Fibroblast of pulmonary artery (primary cell): ENCODE data around the gene LRMDA.

Experiments
- DNase-seq: peaks from one replicate; pipeline ENCODE4 v3.0.0-alpha.2; 2010; ENCODE audit warnings: low read depth
- H3K4me3 ChIP-seq: replicated peaks from 2 replicates; pipeline ENCODE4 v1.5.1; 2011; ENCODE audit warnings: low read depth, mild to moderate bottlenecking, control low read depth, low read length, moderate library complexity
- TF ChIP-seq, protein P1 (sequence below): IDR thresholded peaks from 2 replicates; pipeline ENCODE4 v1.5.1; 2011; ENCODE audit warnings: mild to moderate bottlenecking, control low read depth, low read length, inconsistent platforms; ENCODE audit errors: missing control alignments

The LRMDA gene

DNA sequence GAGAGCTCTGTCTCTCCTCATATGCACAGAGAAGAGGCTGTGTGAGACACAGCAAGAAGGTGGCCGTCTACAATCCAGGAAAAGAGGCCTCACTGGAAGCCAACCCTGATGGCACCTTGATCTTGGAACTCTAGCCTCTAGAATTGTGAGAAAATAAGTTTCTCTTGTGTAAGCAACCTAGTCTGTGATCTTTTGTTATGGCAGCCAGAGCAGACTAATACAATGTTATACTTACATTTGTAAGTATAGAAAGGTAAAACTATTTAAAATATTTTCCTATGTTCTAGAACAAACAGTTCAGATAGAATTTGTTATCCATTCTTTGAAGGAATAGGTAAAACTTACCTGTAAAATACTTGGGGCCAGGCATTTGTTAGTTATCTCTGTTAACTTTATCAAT, 53.3 kb downstream of the LRMDA start:
- no peak overlapping the region for H3K4me3 ChIP-seq
- no peak for DNase-seq
- TF ChIP-seq, protein P1, sequence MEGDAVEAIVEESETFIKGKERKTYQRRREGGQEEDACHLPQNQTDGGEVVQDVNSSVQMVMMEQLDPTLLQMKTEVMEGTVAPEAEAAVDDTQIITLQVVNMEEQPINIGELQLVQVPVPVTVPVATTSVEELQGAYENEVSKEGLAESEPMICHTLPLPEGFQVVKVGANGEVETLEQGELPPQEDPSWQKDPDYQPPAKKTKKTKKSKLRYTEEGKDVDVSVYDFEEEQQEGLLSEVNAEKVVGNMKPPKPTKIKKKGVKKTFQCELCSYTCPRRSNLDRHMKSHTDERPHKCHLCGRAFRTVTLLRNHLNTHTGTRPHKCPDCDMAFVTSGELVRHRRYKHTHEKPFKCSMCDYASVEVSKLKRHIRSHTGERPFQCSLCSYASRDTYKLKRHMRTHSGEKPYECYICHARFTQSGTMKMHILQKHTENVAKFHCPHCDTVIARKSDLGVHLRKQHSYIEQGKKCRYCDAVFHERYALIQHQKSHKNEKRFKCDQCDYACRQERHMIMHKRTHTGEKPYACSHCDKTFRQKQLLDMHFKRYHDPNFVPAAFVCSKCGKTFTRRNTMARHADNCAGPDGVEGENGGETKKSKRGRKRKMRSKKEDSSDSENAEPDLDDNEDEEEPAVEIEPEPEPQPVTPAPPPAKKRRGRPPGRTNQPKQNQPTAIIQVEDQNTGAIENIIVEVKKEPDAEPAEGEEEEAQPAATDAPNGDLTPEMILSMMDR = no peak

GRCh38 chr10:75486591-75486990, 55.2 kb downstream of the LRMDA start:
- TF ChIP-seq, protein P1 = no peak
- no peak overlapping the region for H3K4me3 ChIP-seq
- no peak for DNase-seq

DNA sequence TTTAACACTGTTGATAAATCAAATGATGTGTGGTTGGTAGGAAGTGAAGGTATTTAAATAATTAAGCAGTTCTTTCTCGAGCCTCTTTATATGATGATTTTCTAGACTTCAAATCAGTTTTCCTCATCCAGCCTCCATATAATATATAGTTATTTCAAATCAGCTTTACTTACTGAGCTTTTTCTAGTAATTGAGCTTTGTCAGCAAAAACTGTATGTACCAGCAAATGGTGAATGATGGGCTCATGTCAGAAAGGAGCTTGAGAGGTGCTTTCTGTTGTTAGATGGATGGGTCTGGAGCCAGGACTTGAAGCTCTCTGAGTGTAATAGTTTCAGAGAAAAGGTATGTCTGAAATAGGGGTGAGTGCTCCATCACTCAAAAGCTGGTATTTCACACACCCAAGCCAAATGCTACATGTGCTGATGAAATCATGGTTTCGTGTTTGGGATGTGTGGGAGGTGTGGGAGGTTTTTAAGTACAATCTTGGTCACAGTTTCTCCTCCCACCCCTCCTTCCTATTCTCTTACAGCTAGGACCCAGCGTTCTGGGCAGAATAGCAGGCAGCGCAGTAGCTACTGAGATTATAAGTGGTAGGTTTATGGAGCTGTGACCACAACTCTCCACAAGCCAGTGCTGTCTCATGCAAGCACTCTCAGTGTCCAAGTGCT, 55.8 kb downstream of the LRMDA start:
- no peak overlapping the region for H3K4me3 ChIP-seq
- peak; percentile 73 for DNase-seq
- TF ChIP-seq, protein P1 = no peak

GRCh38 chr10:75487755-75488125, 56.3 kb downstream of the LRMDA start:
- TF ChIP-seq, protein P1 = no peak
- no peak overlapping the region for H3K4me3 ChIP-seq
- DNase-seq = no peak

DNA sequence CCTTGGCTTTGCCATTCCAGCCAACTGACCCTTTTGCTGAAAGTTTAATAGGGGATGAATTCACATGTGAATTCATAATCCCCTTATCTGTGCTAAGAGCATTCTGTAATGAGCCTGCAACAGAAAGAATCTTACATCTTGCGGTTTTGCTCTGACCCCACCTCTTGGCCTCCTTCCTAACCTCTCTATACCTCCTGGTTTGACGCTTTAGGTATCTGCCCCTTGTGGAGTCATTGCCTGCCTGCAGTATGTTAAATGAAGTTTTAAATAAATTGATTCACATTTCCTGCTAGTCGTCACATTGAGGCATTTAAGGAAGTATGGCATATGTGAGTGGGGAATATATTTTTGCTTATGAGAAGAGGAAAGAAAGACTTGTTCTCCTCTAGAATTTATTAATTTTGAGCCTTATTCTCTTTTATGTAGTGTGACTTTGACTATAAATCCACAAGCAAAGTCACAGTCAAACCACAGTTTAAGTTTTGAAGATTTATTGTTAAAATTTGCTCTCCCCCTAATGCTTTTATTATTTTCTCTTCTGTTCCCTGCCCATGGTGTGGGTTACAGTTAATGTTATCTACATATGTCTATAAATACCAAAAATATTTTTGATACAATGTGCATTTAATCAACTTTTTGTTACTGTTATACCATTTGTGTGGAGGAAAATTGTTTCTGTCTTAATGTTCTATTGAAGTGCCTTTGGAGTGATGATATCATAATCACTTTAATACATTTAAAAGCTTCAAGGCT, 60.9 kb downstream of the LRMDA start:
- TF ChIP-seq, protein P1 = no peak
- H3K4me3 ChIP-seq = no peak overlapping the region
- DNase-seq = peak; percentile 16

DNA sequence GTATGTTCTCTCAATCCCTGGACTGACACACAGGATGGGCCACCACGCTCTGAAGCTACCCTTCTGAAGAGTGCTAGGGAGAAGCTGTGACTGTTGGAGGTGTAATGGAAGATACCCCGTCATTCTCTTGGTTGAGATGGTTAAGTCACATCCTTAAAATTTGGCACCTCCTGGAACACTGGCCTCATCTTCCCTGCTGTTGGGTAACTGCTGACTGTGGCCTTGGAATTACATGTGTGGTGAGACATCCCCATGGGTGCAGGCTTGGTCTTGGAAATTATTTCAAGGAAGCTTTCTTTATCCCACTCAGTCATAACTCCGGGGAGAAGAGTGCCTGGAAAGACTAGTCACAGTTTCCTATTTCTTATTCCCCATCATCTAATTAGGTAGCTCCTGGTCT, 62.0 kb downstream of the LRMDA start:
- TF ChIP-seq, protein P1 = no peak
- no peak for DNase-seq
- no peak overlapping the region for H3K4me3 ChIP-seq
